GM12873 (cell line): ENCODE results near the gene CD86.

ENCODE experiments used
- CTCF ChIP-seq: IDR thresholded peaks from 2 replicates; pipeline ENCODE4 v1.5.1; 2012; ENCODE audit warnings: low read depth, mild to moderate bottlenecking, moderate library complexity, low read length, control low read depth; ENCODE audit not compliant: insufficient read depth; ENCODE audit errors: missing control alignments

CD86 gene

GRCh38 chr3:122076491-122077292 lies 21.5 kb downstream of the CD86 start:
- no peak for TF ChIP-seq CTCF

GRCh38 chr3:122077293-122078234 lies 22.4 kb downstream of the CD86 start:
- peak; percentile 22 for TF ChIP-seq CTCF

GRCh38 chr3:122078235-122078935 lies 23.2 kb downstream of the CD86 start:
- no peak for TF ChIP-seq CTCF

- no peak for TF ChIP-seq CTCF
Measured at GRCh38 chr3:122079524-122080206, 24.5 kb downstream of the CD86 start.

GRCh38 chr3:122080207-122080587 lies 25.0 kb downstream of the CD86 start:
- TF ChIP-seq CTCF, result no peak

GRCh38 chr3:122081543-122082247 lies 26.5 kb downstream of the CD86 start:
- TF ChIP-seq CTCF, result no peak
